GM10266 (cell line): ENCODE data around the gene HGFAC.

Experiments used
- DNase-seq: peaks from one replicate; pipeline ENCODE4 v3.0.0; 2012; ENCODE audit errors: extremely low spot score
- CTCF ChIP-seq: IDR thresholded peaks from 2 replicates; pipeline ENCODE4 v1.5.1; 2012; ENCODE audit warnings: mild to moderate bottlenecking, low read depth; ENCODE audit not compliant: control insufficient read depth, insufficient read depth; ENCODE audit errors: missing control alignments

Gene HGFAC

GRCh38 chr4:3469386-3470243, 27.8 kb downstream of the HGFAC start:
- no peak for DNase-seq

GRCh38 chr4:3470244-3471097, 28.7 kb downstream of the HGFAC start:
- no peak for TF ChIP-seq CTCF
- no peak for DNase-seq

More at GRCh38 chr4:3469386-3470243, 27.8 kb downstream of the HGFAC start:
- no peak for TF ChIP-seq CTCF

- TF ChIP-seq CTCF, result no peak
- no peak for DNase-seq
Measured at GRCh38 chr4:3471098-3471760, 29.5 kb downstream of the HGFAC start.

GRCh38 chr4:3471886-3472285, 30.1 kb downstream of the HGFAC start:
- DNase-seq, result no peak

GRCh38 chr4:3472411-3473141, 30.8 kb downstream of the HGFAC start:
- TF ChIP-seq CTCF, result no peak
- DNase-seq, result no peak

More at GRCh38 chr4:3471886-3472285, 30.1 kb downstream of the HGFAC start:
- no peak for TF ChIP-seq CTCF

GRCh38 chr4:3473181-3473950, 31.6 kb downstream of the HGFAC start:
- DNase-seq, result no peak
- no peak for TF ChIP-seq CTCF
